Astrocyte of the cerebellum (primary cell): ENCODE measurements around the gene DSTN.

Source experiments
- DNase-seq: peaks from one replicate; pipeline ENCODE4 v3.0.0-alpha.2; 2011; ENCODE audit warnings: low read depth
- H3K4me3 ChIP-seq: 2 replicates; pipeline ENCODE4 v1.5.1; 2011; ENCODE audit warnings: mild to moderate bottlenecking, low read depth, low read length, moderate library complexity
- CTCF ChIP-seq: IDR thresholded peaks from 2 replicates; pipeline ENCODE4 v1.5.1; 2012; ENCODE audit warnings: low read length, low read depth, moderate library complexity, mild to moderate bottlenecking; ENCODE audit errors: missing control alignments
- in situ Hi-C: cut with HindIII; loops from 2 replicates; pipeline ENCODE4 v1.10.0; 2017; ENCODE audit warnings: low sequenced_read_pairs

Gene DSTN

DNA sequence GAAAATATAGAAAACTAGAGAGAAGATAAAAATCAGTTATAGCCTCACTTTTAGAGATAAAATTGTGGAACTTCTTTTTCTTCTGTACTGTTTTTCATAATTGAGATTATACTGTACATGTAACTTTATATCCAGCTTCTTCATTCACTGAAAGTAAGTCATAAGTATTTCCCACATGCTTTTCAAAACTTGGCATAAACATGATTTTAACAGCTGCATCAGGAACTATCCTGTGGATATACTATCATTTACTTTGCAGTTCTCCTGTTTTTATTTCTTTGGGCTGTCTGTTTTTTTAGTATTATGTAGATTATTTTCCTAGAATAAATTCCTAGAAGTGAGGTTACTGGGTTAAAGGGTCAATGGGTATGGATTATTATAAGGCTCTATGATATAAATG lies 14.8 kb downstream of the DSTN start:
- in situ Hi-C loops, result no loop called here
- DNase-seq, result no peak
- no peak overlapping the region for H3K4me3 ChIP-seq
- TF ChIP-seq CTCF, result no peak

GRCh38 chr20:17586250-17586649 lies 16.4 kb downstream of the DSTN start:
- no peak overlapping the region for H3K4me3 ChIP-seq
- no peak for DNase-seq
- in situ Hi-C loops, result no loop called here
- no peak for TF ChIP-seq CTCF

GRCh38 chr20:17587148-17587547 lies 17.3 kb downstream of the DSTN start:
- in situ Hi-C loops, result no loop called here
- TF ChIP-seq CTCF, result no peak
- no peak for DNase-seq
- H3K4me3 ChIP-seq, result no peak overlapping the region

- no peak for TF ChIP-seq CTCF
- in situ Hi-C loops, result no loop called here
- DNase-seq, result no peak
- H3K4me3 ChIP-seq, result no peak overlapping the region
Measured at GRCh38 chr20:17587824-17588223, 17.9 kb downstream of the DSTN start.

DNA sequence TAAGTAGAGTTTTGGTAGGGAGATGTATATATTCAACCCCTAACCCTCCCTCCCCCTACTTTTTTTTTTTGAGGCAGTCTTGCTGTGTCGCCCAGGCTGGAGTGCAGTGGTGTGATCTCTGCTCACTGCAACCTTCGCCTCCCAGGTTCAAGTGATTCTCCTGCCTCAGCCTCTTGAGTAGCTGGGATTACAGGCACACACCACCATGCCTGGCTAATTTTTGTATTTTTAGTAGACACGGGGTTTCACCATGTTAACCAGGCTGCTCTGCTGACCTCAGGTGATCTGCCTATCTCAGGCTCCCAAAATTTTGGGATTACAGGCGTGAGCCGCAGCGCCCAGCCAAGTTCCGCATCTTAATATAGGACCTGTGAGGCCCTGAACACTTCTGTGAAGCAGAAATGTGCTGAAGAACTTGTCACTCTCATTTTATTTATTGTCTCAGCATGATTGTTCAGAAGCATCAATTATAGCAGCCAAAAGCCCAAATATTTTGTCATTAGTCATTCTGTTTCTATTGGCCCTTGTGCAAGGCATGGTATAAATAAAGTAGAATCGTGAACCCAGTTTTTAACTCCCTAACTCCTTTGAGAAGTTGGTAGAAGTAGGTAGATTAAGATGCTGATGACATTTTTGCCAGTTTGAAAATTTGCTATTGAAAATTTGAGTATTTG lies 19.4 kb downstream of the DSTN start:
- H3K4me3 ChIP-seq, result no peak overlapping the region
- in situ Hi-C loops, result no loop called here
- DNase-seq, result no peak
- no peak for TF ChIP-seq CTCF

DNA sequence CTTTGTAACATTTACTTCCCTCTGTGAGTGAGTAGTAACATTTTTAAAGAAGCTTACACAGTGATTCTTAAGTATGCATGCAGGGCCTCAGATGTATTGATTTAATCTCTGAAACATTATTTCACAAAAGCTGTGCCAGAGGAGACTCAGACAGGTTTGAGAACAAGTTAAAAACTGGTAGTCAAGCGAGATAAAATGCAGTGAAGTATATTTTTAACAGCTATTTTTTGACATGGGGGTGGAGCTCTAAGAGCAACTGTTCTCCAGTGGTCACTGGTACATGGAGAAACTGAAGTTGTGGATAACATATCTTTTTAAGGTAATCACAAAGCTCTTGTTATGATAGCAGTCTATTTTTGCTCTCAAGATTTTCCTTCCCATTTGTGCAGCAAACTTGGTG lies 20.4 kb downstream of the DSTN start:
- no peak overlapping the region for H3K4me3 ChIP-seq
- in situ Hi-C loops, result loop anchor here (5.0 kb wide), 1 partner anchor 48 kb away; no protein-coding TSS in a partner anchor
- no peak for DNase-seq
- TF ChIP-seq CTCF, result no peak

DNA sequence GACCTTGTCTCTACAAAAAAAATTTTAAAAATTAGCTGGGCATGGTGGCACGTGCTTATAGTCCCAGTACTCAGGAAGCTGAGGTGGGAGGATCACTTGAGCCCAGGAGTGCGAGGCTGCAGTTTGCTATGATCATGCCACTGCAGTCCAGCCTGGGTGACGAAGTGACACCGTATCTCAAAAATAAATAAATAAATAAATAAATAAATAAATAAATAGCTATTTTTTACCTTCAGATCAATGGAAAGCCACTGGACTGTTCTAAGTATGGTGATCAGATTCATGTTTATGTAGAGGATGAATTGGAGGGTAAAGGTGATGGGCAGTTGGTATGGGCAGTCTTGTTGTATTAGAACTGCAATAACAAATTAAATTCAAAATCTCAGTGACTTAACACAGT lies 24.0 kb downstream of the DSTN start:
- in situ Hi-C loops, result loop anchor here (5.0 kb wide), 1 partner anchor 52 kb away; no protein-coding TSS in a partner anchor
- no peak for DNase-seq
- no peak for TF ChIP-seq CTCF
- no peak overlapping the region for H3K4me3 ChIP-seq
